Endothelial cell of umbilical vein (primary cell): ENCODE measurements around the gene DPF3. TPM values are rescaled to one million over a fixed set of nuclear protein-coding genes. Genes with fewer than 3 reads are reported as not detected.

ENCODE experiments used
- BruUV-seq: library from RNA; stranded (reverse); fragments of 400-500 nt; replicated peaks from 2 replicates; lab custom pipeline; 2021; lab: Mats Ljungman, UMichigan
- CTCF ChIA-PET: fragments of 300-600, 350-600 bp; sonication (Branson Sonifier 250); formaldehyde crosslinking; loops from one replicate; lab custom pipeline; 2021; ENCODE audit warnings: antibody characterized with exemption, inconsistent platforms; lab: Charles Lee
- POLR2A ChIA-PET: fragments of 300-600, 350-600 bp; sonication (Branson Sonifier 250); formaldehyde crosslinking; loops from one replicate; lab custom pipeline; 2021; ENCODE audit warnings: antibody characterized with exemption, inconsistent platforms; lab: Charles Lee
- DNase-seq: peaks from one replicate; pipeline ENCODE4 v3.0.0-alpha.2; 2011; ENCODE audit warnings: low read depth, low spot score
- FAIRE-seq: peaks from 2 replicates; lab custom pipeline; 2011; peaks lifted over from hg19 to GRCh38; lab: Jason Lieb, UNC
- H2AFZ ChIP-seq: 2 replicates; pipeline ENCODE4 v1.6.0; 2012; ENCODE audit warnings: low read depth, low read length, control low read depth, inconsistent platforms
- H3K27ac ChIP-seq: 2 replicates; pipeline ENCODE4 v1.5.1; 2011; ENCODE audit warnings: low read depth, mild to moderate bottlenecking, control low read depth, low read length, moderate library complexity; ENCODE audit not compliant: insufficient read depth
- H3K27me3 ChIP-seq, 2 experiments: 2 replicates each; pipeline versions ENCODE4 v1.6.0 to v1.6.1; 2011; ENCODE audit warnings: low read length in 2 of 2, mixed read lengths in 1 of 2; ENCODE audit not compliant: control insufficient read depth in 2 of 2, insufficient read depth in 2 of 2
- H3K36me3 ChIP-seq, 2 experiments: 2 replicates in 1 of 2; 3 replicates in 1 of 2; pipeline ENCODE4 v1.5.1; 2011; ENCODE audit warnings: low read length in 2 of 2, mild to moderate bottlenecking in 1 of 2, moderate library complexity in 1 of 2; ENCODE audit not compliant: control insufficient read depth in 2 of 2, insufficient read depth in 2 of 2; ENCODE audit errors: extremely low read depth in 1 of 2
- H3K4me1 ChIP-seq: 3 replicates; pipeline ENCODE4 v1.5.1; 2011; ENCODE audit warnings: mild to moderate bottlenecking, low read length; ENCODE audit not compliant: control insufficient read depth, insufficient read depth; ENCODE audit errors: extremely low read depth
- H3K4me2 ChIP-seq: 2 replicates; pipeline ENCODE4 v1.6.1; 2011; ENCODE audit warnings: low read length, control low read depth, mixed read lengths; ENCODE audit not compliant: insufficient read depth
- H3K4me3 ChIP-seq, 3 experiments: fragments of 200-600 bp in 1 of 3; sonication (generic), shearing (Covaris generic) in 1 of 3; replicated peaks in 1 of 3; 2 replicates each; pipeline ENCODE4 v1.5.1; 2011 to 2016; ENCODE audit warnings: control low read depth in 3 of 3, low read length in 3 of 3, mild to moderate bottlenecking in 2 of 3, inconsistent platforms in 1 of 3, low read depth in 1 of 3, moderate library complexity in 1 of 3; ENCODE audit not compliant: insufficient read depth in 1 of 3
- H3K79me2 ChIP-seq: 2 replicates; pipeline ENCODE4 v1.6.0; 2012; ENCODE audit warnings: low read length, inconsistent platforms; ENCODE audit not compliant: control insufficient read depth, insufficient read depth
- H3K9ac ChIP-seq: replicated peaks from 2 replicates; pipeline ENCODE3; 2011; ENCODE audit warnings: low read length, control low read depth; ENCODE audit not compliant: insufficient read depth; ENCODE audit errors: extremely low read depth
- H3K9me1 ChIP-seq: replicated peaks from 3 replicates; pipeline ENCODE4 v1.6.0; 2011; ENCODE audit warnings: mild to moderate bottlenecking, low read length; ENCODE audit not compliant: control insufficient read depth, insufficient read depth; ENCODE audit errors: extremely low read depth
- H3K9me3 ChIP-seq: replicated peaks from 2 replicates; pipeline ENCODE4 v1.5.1; 2012; ENCODE audit warnings: low read length, inconsistent platforms; ENCODE audit not compliant: control insufficient read depth, insufficient read depth
- H4K20me1 ChIP-seq: replicated peaks from 2 replicates; pipeline ENCODE3; 2011; ENCODE audit warnings: mild to moderate bottlenecking, low read length; ENCODE audit not compliant: control insufficient read depth, insufficient read depth; ENCODE audit errors: extremely low read depth
- EZH2 ChIP-seq: IDR thresholded peaks from 2 replicates; pipeline ENCODE4 v1.6.1; 2012; ENCODE audit warnings: borderline replicate concordance, low read depth, mild to moderate bottlenecking, moderate library complexity, low read length, inconsistent platforms; ENCODE audit not compliant: severe bottlenecking
- FOS ChIP-seq: IDR thresholded peaks from 2 replicates; pipeline ENCODE4 v1.6.1; 2011; ENCODE audit warnings: mild to moderate bottlenecking, low read length, moderate library complexity, borderline replicate concordance; ENCODE audit not compliant: insufficient read depth
- GATA2 ChIP-seq: IDR thresholded peaks from 2 replicates; pipeline ENCODE4 v1.7.0; 2011; ENCODE audit warnings: low read depth, mild to moderate bottlenecking, moderate library complexity, mixed read lengths, low read length; ENCODE audit not compliant: insufficient read length, insufficient read depth
- JUN ChIP-seq: IDR thresholded peaks from 2 replicates; pipeline ENCODE4 v1.6.1; 2011; ENCODE audit warnings: borderline replicate concordance, low read depth; ENCODE audit not compliant: insufficient read length, insufficient read depth
- MYC ChIP-seq: IDR thresholded peaks from one replicate; pipeline ENCODE4 v1.6.1; 2011; ENCODE audit warnings: mild to moderate bottlenecking, low read depth, low read length
- POLR2A ChIP-seq: IDR thresholded peaks from 2 replicates; pipeline ENCODE4 v1.6.1; 2012; ENCODE audit warnings: low read depth, mild to moderate bottlenecking, control low read depth, low read length
- POLR2AphosphoS5 ChIP-seq: IDR thresholded peaks from 2 replicates; pipeline ENCODE4 v1.6.1; 2012; ENCODE audit warnings: low read depth, mild to moderate bottlenecking, control low read depth, low read length, moderate library complexity; ENCODE audit not compliant: insufficient read depth
- dilution Hi-C: fragments of 300-500 bp; cut with MboI; formaldehyde crosslinking; loops from one replicate; pipeline ENCODE4 v1.15.0; 2019; ENCODE audit warnings: low sequenced_read_pairs; ENCODE audit not compliant: extremely low pct_ligation_motif_present
- intact Hi-C: fragments of 100-400 bp; cut with micrococcal nuclease; formaldehyde crosslinking; loops from one replicate; pipeline ENCODE4 v1.10.0; 2022
- polyA plus RNA-seq, 4 experiments: library from polyadenylated mRNA; depleted of rRNA in 3 of 4; stranded (reverse) in 3 of 4; unstranded in 1 of 4; fragments of >200 nt; gene quantifications; 2 replicates each; pipeline versions ENCODE4 v1.2.1 to v1.2.3, GENCODE V29; 2011 to 2012; ENCODE audit warnings: missing spikeins in 1 of 4
- total RNA-seq: library from RNA; stranded (reverse); gene quantifications from 2 replicates; pipeline ENCODE4 v1.2.3, GENCODE V29; 2021
- TF ChIP-seq, protein P1 (sequence below): IDR thresholded peaks from 2 replicates; pipeline ENCODE4 v1.6.1; 2011; ENCODE audit not compliant: insufficient read depth, insufficient read length
- TF ChIP-seq, protein P2 (sequence below), 2 donors: IDR thresholded peaks; 1 replicate in 1 of 2; 2 replicates in 1 of 2; pipeline ENCODE4 v1.5.1; 2011; ENCODE audit warnings: low read length in 2 of 2, mild to moderate bottlenecking in 2 of 2, moderate library complexity in 2 of 2, control low read depth in 1 of 2, inconsistent platforms in 1 of 2, low read depth in 1 of 2; ENCODE audit not compliant: insufficient read depth in 1 of 2; ENCODE audit errors: extremely low read depth in 1 of 2

The DPF3 gene
- total and polyA plus RNA-seq, 2 donors (not counting 3 experiments of a cell fraction or from before 2014, with no cell fraction given), result 2.4 to 3.5 TPM

GRCh38 chr14:72763892-72764291 is 130.0 kb downstream of the DPF3 start:
- Histone ChIP-seq H3K9me3 (peaks cover 1% of the 10 kb centered on the region), H3K4me2 (no peak overlapping the region), H3K27me3 (no peaks in the 10 kb centered on the region), H3K9me1 (no peaks in the 10 kb centered on the region), H3K27ac (no peak overlapping the region), H2AFZ (no peak overlapping the region), H3K4me3 (no peak overlapping the region), H4K20me1 (no peaks in the 10 kb centered on the region), H3K79me2 (no peaks in the 10 kb centered on the region), H3K9ac (no peak overlapping the region), H3K4me1 (no peaks in the 10 kb centered on the region), H3K36me3 (no peaks in the 10 kb centered on the region)
- DNase-seq (no peak), FAIRE-seq (no peak)
- dilution Hi-C loops, result no loop called here
- intact Hi-C loops, result no loop called here
- BruUV-seq, result no TSS peak
- CTCF ChIA-PET, result no interaction called here
- no peak for TF ChIP-seq POLR2A
- TF ChIP-seq, protein P1, sequence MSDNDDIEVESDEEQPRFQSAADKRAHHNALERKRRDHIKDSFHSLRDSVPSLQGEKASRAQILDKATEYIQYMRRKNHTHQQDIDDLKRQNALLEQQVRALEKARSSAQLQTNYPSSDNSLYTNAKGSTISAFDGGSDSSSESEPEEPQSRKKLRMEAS, result no peak
- no peak for TF ChIP-seq GATA2
- TF ChIP-seq, protein P2, sequence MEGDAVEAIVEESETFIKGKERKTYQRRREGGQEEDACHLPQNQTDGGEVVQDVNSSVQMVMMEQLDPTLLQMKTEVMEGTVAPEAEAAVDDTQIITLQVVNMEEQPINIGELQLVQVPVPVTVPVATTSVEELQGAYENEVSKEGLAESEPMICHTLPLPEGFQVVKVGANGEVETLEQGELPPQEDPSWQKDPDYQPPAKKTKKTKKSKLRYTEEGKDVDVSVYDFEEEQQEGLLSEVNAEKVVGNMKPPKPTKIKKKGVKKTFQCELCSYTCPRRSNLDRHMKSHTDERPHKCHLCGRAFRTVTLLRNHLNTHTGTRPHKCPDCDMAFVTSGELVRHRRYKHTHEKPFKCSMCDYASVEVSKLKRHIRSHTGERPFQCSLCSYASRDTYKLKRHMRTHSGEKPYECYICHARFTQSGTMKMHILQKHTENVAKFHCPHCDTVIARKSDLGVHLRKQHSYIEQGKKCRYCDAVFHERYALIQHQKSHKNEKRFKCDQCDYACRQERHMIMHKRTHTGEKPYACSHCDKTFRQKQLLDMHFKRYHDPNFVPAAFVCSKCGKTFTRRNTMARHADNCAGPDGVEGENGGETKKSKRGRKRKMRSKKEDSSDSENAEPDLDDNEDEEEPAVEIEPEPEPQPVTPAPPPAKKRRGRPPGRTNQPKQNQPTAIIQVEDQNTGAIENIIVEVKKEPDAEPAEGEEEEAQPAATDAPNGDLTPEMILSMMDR (IDR thresholded peaks at IDR 0.05; ENCODE audit: extremely low read depth in 1 of 2, insufficient read depth in 1 of 2, low read depth in 1 of 2, low read length in 2 of 2), result no peak
- no peak for TF ChIP-seq JUN
- TF ChIP-seq MYC, result no peak
- TF ChIP-seq EZH2, result no peak
- TF ChIP-seq POLR2AphosphoS5, result no peak
- no peak for TF ChIP-seq FOS
- POLR2A ChIA-PET, result no interaction called here
